B cell (primary cell): ENCODE data around the gene OR7C1.

Experiments used
- EZH2 ChIP-seq: IDR thresholded peaks from 2 replicates; pipeline ENCODE4 v1.6.1; 2012; ENCODE audit warnings: borderline replicate concordance, low read depth, mild to moderate bottlenecking, moderate library complexity, low read length; ENCODE audit not compliant: insufficient read depth, poor library complexity, severe bottlenecking
- TF ChIP-seq, protein P1 (sequence below): fragments of 200-600 bp; IDR thresholded peaks from one replicate; pipeline ENCODE4 v1.8.0; 2022; ENCODE audit warnings: antibody characterized with exemption, mild to moderate bottlenecking

DNA sequence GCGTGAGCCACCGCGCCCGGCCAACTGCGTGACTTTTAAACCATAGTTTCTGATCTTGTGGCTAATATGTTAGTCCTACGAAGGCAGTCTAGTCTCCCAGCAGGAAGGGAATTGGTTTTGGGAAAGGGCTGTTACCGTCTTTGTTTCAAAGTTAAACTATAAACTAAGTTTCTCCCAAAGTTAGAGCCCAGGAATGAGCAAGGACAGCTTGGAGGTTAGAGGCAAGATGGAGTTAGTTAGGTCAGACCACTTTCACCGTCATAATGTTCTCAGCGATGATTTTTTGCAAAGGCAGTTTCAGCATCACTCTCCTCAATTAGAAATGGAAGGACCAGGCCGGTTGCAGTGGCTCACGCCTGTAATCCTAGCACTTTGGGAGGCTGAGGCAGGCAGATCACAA lies 39.0 kb downstream of the OR7C1 start:
- TF ChIP-seq EZH2, result no peak
- TF ChIP-seq, protein P1, sequence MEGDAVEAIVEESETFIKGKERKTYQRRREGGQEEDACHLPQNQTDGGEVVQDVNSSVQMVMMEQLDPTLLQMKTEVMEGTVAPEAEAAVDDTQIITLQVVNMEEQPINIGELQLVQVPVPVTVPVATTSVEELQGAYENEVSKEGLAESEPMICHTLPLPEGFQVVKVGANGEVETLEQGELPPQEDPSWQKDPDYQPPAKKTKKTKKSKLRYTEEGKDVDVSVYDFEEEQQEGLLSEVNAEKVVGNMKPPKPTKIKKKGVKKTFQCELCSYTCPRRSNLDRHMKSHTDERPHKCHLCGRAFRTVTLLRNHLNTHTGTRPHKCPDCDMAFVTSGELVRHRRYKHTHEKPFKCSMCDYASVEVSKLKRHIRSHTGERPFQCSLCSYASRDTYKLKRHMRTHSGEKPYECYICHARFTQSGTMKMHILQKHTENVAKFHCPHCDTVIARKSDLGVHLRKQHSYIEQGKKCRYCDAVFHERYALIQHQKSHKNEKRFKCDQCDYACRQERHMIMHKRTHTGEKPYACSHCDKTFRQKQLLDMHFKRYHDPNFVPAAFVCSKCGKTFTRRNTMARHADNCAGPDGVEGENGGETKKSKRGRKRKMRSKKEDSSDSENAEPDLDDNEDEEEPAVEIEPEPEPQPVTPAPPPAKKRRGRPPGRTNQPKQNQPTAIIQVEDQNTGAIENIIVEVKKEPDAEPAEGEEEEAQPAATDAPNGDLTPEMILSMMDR, result no peak
